HL-60 (cell line): ENCODE results near the gene SIVA1.

ENCODE experiments used
- DNase-seq, 2 experiments: peaks; one replicate each; pipeline ENCODE4 v3.0.0-alpha.2; 2010 to 2020; ENCODE audit warnings: low read depth in 1 of 2, low spot score in 1 of 2
- H3K27ac ChIP-seq: fragments of 250-450 bp; sonication (Bioruptor Pico); replicated peaks from 2 replicates; pipeline ENCODE4 v1.5.1; 2020; ENCODE audit warnings: mild to moderate bottlenecking, moderate library complexity
- H3K27me3 ChIP-seq: fragments of 250-450 bp; sonication (Bioruptor Pico); 2 replicates; pipeline ENCODE4 v1.5.1; 2021; ENCODE audit warnings: mild to moderate bottlenecking, moderate library complexity; ENCODE audit not compliant: insufficient read depth, poor library complexity, severe bottlenecking
- H3K4me3 ChIP-seq: replicated peaks from 2 replicates; pipeline ENCODE4 v1.5.1; 2011; ENCODE audit warnings: mild to moderate bottlenecking, control low read depth, low read length; ENCODE audit not compliant: insufficient read depth
- CTCF ChIP-seq: IDR thresholded peaks from one replicate; pipeline ENCODE4 v1.5.1; 2011; ENCODE audit warnings: low read length, control low read depth, inconsistent platforms; ENCODE audit not compliant: insufficient read depth
- GABPA ChIP-seq: IDR thresholded peaks from 2 replicates; pipeline ENCODE4 v1.6.1; 2012; ENCODE audit warnings: low read depth
- POLR2AphosphoS5 ChIP-seq: IDR thresholded peaks from 2 replicates; pipeline ENCODE4 v1.6.1; 2012; ENCODE audit warnings: low read depth
- REST ChIP-seq: IDR thresholded peaks from 2 replicates; pipeline ENCODE4 v1.6.1; 2012; ENCODE audit warnings: low read depth; ENCODE audit not compliant: insufficient replicate concordance
- SPI1 ChIP-seq: IDR thresholded peaks from 2 replicates; pipeline ENCODE4 v1.6.1; 2012; ENCODE audit warnings: low read depth, mild to moderate bottlenecking, borderline replicate concordance

SIVA1 gene

GRCh38 chr14:104792101-104792884, 39.3 kb downstream of the SIVA1 start:
- no peak for TF ChIP-seq POLR2AphosphoS5
- no peak for TF ChIP-seq REST
- no peak for TF ChIP-seq SPI1
- no peak for TF ChIP-seq GABPA
- no peak for TF ChIP-seq CTCF
- no peak overlapping the region for H3K4me3 ChIP-seq

GRCh38 chr14:104792945-104793702, 40.2 kb downstream of the SIVA1 start:
- Histone ChIP-seq H3K27ac (no peak overlapping the region), H3K27me3 (no peaks in the 10 kb centered on the region), H3K4me3 (no peak overlapping the region)
- TF ChIP-seq REST, result no peak
- TF ChIP-seq CTCF, result no peak
- DNase-seq, result no peak

More at GRCh38 chr14:104792101-104792884, 39.3 kb downstream of the SIVA1 start:
- no peak for DNase-seq
- H3K27me3 ChIP-seq, result no peaks in the 10 kb centered on the region
- no peak overlapping the region for H3K27ac ChIP-seq

- DNase-seq, result no peak
- H3K27me3 ChIP-seq, result no peaks in the 10 kb centered on the region
- TF ChIP-seq CTCF (no peak), POLR2AphosphoS5 (no peak), GABPA (no peak), REST (no peak), SPI1 (no peak)
- no peak overlapping the region for H3K4me3 ChIP-seq
- H3K27ac ChIP-seq, result no peak overlapping the region
Observed at GRCh38 chr14:104793703-104793959, 40.7 kb downstream of the SIVA1 start.
